Coronary artery (tissue), 2 donors: Measurements from ENCODE around the gene FSTL4.

ENCODE experiments used
- DNase-seq: peaks from one replicate; pipeline ENCODE4 v3.0.0-alpha.2; 2017; ENCODE audit warnings: low spot score
- H3K27ac ChIP-seq, 2 donors: fragments of 200-600 bp; sonication (generic); one replicate each; pipeline ENCODE4 v1.5.1; 2016 to 2019
- H3K4me3 ChIP-seq: fragments of 200-600 bp; sonication (generic); 2 replicates; pipeline ENCODE4 v1.5.1; 2016; ENCODE audit warnings: mild to moderate bottlenecking, moderate library complexity
- CTCF ChIP-seq: fragments of 200-600 bp; sonication (generic); IDR thresholded peaks from one replicate; pipeline ENCODE4 v1.5.1; 2019; ENCODE audit warnings: antibody characterized with exemption

Gene FSTL4

GRCh38 chr5:133234911-133235310 lies 377.4 kb downstream of the FSTL4 start:
- no peak overlapping the region for H3K4me3 ChIP-seq
- TF ChIP-seq CTCF, result no peak
- no peak for DNase-seq
- no peak overlapping the region for H3K27ac ChIP-seq

GRCh38 chr5:133234273-133234672 lies 378.1 kb downstream of the FSTL4 start:
- DNase-seq, result no peak

GRCh38 chr5:133233616-133234015 lies 378.7 kb downstream of the FSTL4 start:
- no peak for DNase-seq
- Histone ChIP-seq H3K4me3 (no peak overlapping the region), H3K27ac (no peak overlapping the region)
- no peak for TF ChIP-seq CTCF

More at GRCh38 chr5:133234273-133234672, 378.1 kb downstream of the FSTL4 start:
- Histone ChIP-seq H3K27ac (no peak overlapping the region), H3K4me3 (no peak overlapping the region)
- no peak for TF ChIP-seq CTCF

GRCh38 chr5:133232911-133233310 lies 379.4 kb downstream of the FSTL4 start:
- no peak for DNase-seq
- H3K27ac ChIP-seq, result no peak overlapping the region
- TF ChIP-seq CTCF, result no peak
- H3K4me3 ChIP-seq, result no peak overlapping the region

GRCh38 chr5:133232435-133232834 lies 379.9 kb downstream of the FSTL4 start:
- Histone ChIP-seq H3K4me3 (no peak overlapping the region), H3K27ac (no peak overlapping the region)
- no peak for DNase-seq
- no peak for TF ChIP-seq CTCF

GRCh38 chr5:133232011-133232410 lies 380.3 kb downstream of the FSTL4 start:
- no peak for DNase-seq
- H3K27ac ChIP-seq, result no peak overlapping the region

More at GRCh38 chr5:133232011-133232410, 380.3 kb downstream of the FSTL4 start:
- TF ChIP-seq CTCF, result no peak
- H3K4me3 ChIP-seq, result no peak overlapping the region
